ENCODE results near the gene EPB41L5.
A peak's percentile ranks its signal among the peaks of the same experiment; 100 is the strongest.

Gene EPB41L5

DNA sequence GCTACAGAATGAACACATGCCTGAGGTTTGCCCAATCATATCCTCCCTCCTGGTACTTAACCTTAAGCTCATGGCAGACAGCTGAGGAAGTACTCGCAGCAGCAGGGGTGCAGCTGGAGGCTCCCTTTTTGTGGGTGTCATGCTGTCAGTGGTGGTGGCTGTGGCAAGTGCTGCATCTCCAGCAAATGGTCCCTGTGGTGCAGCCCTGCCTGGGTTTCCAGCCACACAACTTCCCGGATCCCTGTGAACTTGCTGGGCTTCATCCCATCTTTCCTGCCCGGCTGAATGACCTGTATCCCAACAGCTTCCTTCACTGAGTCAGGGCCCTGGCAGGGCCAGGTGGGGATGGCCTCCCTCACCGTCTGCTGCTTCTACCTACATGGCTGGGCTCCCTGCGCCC, 205.3 kb downstream of the EPB41L5 start:
- TF ChIP-seq, protein P1, sequence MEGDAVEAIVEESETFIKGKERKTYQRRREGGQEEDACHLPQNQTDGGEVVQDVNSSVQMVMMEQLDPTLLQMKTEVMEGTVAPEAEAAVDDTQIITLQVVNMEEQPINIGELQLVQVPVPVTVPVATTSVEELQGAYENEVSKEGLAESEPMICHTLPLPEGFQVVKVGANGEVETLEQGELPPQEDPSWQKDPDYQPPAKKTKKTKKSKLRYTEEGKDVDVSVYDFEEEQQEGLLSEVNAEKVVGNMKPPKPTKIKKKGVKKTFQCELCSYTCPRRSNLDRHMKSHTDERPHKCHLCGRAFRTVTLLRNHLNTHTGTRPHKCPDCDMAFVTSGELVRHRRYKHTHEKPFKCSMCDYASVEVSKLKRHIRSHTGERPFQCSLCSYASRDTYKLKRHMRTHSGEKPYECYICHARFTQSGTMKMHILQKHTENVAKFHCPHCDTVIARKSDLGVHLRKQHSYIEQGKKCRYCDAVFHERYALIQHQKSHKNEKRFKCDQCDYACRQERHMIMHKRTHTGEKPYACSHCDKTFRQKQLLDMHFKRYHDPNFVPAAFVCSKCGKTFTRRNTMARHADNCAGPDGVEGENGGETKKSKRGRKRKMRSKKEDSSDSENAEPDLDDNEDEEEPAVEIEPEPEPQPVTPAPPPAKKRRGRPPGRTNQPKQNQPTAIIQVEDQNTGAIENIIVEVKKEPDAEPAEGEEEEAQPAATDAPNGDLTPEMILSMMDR (IDR thresholded peaks at IDR 0.05; ENCODE audit: low read depth, low read length, missing control alignments): no peak
- no peak for DNase-seq (ENCODE audit: low read depth)
- H3K4me3 ChIP-seq (ENCODE audit: low read depth, low read length): no peak overlapping the region

DNA sequence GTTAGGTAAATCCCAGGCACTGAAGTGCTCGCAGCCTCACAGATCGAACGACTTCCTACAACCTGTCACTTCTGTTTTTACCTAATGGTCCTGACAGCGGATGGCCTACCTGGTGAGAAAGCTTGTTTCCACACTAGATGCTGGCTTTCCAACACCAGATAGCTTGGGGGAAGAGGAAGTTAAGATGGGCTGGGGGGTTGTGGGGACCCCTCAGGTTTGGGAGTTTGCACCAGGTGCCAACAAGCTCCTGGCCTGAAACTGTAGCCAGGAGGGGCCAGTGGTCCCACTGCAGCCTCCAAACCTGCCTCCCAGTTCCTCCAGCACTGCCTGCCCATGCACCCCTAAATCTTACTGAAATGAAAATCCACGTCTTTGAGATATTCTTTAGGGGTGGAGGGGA, 206.4 kb downstream of the EPB41L5 start:
- TF ChIP-seq, protein P1 (IDR thresholded peaks at IDR 0.05; ENCODE audit: low read depth, low read length, missing control alignments): no peak
- H3K4me3 ChIP-seq (ENCODE audit: low read depth, low read length): no peak overlapping the region

DNA sequence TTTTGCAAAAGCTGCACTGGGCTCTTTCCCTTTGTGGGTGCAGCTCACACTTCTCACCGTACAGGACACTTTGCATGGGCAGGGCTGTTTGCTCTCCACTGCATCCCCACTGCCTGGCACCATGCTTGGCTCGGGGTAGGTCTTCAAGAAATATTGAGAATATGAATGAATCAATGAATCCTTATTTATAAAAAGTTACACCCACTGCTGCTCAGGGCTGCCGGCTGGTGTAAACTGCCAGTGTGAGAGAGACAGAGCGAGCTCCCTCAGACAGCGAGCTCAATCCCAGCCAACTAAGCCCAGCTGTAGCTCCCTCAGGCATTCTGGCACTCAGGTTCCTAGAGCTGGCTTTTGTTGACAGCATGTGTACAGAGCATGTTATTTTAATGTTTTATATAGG, 206.9 kb downstream of the EPB41L5 start:
- DNase-seq (ENCODE audit: low read depth): no peak
- H3K4me3 ChIP-seq (ENCODE audit: low read depth, low read length): no peak overlapping the region
- TF ChIP-seq, protein P1 (IDR thresholded peaks at IDR 0.05; ENCODE audit: low read depth, low read length, missing control alignments): no peak

More for the DNA sequence above, 206.4 kb downstream of the EPB41L5 start:
- no peak for DNase-seq (ENCODE audit: low read depth)

DNA sequence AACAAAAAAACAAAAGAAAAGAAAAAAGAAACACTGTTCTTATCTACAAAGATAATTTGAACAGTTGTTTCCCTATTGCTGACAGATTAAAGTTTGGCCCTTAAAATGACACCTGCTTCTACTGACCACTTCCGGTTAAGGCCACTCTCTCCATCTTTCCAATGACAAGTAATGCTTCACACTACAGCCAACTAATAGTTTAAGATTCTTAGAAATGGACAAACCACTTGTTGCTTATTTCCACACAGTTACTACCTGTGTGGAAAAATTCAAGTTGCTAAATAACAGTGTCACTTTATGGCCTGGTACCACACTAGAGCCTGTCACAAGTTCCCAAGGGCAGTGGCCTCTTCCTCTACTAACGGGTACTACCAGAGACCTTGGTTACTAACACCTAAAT, 207.9 kb downstream of the EPB41L5 start:
- no peak overlapping the region for H3K4me3 ChIP-seq (ENCODE audit: low read depth, low read length)
- DNase-seq (ENCODE audit: low read depth): no peak
- TF ChIP-seq, protein P1 (IDR thresholded peaks at IDR 0.05; ENCODE audit: low read depth, low read length, missing control alignments): no peak

DNA sequence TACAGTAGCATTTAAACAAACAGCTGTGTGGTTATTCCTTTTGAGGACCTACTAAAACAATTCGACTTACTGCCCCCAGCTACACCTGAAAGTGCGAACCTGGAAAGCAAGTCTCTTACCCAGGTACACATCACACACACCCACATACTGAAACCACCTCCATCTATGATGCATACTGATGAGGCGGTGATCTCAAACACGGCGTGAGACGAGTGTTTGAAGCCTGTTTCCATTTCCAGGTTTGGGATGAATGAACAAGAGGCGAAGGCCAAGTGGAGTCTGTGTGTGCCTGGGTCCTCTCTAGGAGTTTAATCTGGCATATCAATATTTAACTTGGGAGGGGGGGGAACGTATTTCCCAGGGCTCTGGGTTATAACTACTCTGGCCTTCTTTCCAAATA, 208.7 kb downstream of the EPB41L5 start:
- H3K4me3 ChIP-seq (ENCODE audit: low read depth, low read length): no peak overlapping the region; the same call in 1 of the 2 replicates
- no peak for DNase-seq (ENCODE audit: low read depth)
- TF ChIP-seq, protein P1 (IDR thresholded peaks at IDR 0.05; ENCODE audit: low read depth, low read length, missing control alignments): no peak

DNA sequence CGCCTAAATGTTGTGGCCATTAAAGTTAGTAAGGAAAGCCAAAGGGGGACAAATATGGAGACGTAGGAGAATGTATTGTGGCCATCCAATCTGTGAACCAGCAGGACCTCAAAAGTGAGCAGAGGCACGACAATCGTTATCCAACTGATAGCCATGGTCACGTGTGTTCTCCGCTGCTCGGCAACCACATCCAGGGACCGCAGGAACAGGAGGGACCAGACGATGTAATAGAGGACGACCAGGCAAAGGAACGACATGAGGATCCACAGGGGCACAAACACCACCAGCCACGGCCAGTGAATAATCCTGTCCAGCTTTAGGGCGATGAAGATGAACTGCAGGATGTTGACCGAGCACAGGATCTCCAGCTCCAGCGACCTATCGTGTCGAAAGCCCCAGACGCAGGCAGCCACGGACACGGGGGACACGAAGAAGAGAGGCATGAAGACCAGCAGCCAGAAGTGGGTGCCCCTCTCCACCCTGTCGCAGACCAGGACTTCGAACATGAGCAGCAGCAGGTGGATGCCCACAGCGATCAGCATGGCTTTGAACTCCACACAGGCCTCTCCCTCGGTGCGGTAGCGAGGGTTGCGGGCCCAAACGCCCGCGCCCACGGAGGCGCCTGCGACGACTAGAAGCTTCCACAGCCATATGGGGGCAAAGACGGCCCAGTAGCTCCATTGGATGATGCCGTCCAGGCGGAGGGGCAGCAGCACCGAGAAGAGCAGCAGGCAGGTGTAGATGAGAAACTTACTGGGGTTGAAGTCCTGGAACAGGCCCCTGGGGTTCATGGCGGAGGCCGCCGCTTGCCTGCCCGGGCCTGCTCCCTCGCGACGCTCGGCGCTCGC, 209.5 kb downstream of the EPB41L5 start:
- H3K4me3 ChIP-seq (ENCODE audit: low read depth, low read length): peak overlapping the region; percentile 59
- TF ChIP-seq, protein P1 (IDR thresholded peaks at IDR 0.05; ENCODE audit: low read depth, low read length, missing control alignments): no peak
- no peak for DNase-seq (ENCODE audit: low read depth)

All from GM12864 (cell line).